ENCODE measurements around the gene PFKM. TPM values are rescaled to one million over a fixed set of nuclear protein-coding genes. Genes with fewer than 3 reads are reported as not detected.
"Not testable (repeated sequence)": the region's sequence is repeated elsewhere in the genome, so short reads cannot be mapped to it uniquely, and the experiment has no call there.

Gene PFKM
- total and polyA plus RNA-seq, 5 experiments from 2014 or later = 4.5 to 16.1 (median 8.4) TPM

DNA sequence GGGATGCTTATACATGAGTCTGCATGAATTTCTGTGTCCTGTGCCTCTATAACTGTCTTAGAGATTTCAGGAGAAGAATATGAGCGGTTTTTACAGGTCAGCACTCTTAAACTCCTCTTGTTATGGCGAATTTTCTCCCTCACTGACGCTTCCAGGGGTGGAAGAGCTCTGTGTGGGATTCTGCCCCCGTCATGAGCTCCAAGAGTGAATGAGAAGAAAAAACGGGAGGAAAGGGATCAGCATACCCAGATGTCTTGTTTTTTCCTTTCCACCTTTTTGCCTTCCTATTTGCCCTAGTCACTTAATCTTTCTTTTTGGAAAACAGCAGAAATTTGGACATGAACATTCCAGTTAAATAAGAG lies 651 bp downstream of the PFKM start:
- peaks cover 4 to 14% (median 5%) of the 10 kb centered on the region in 3 donors for H3K36me3 Mint-ChIP-seq
- no peaks in the 10 kb centered on the region for H3K9me3 Mint-ChIP-seq
- no peak for ATAC-seq
- peaks cover 17 to 23% (median 21%) of the 10 kb centered on the region in 4 donors for H3K4me1 Mint-ChIP-seq
- H3K27me3 Mint-ChIP-seq = peaks cover 3 to 12% (median 10%) of the 10 kb centered on the region in 5 donors
- H3K27ac Mint-ChIP-seq = peak overlapping the region in 2 of 10 donors; percentile 32 to 53
- H3K4me3 Mint-ChIP-seq = peak overlapping the region; percentile 90 to 99 (median 96)
- no peak for DNase-seq
- POLR2A ChIA-PET = interaction anchor here (2.2 kb wide), 1 partner anchor 14 kb away, joined by 13 read pairs; the partner anchor contains the start of gene SENP1

DNA sequence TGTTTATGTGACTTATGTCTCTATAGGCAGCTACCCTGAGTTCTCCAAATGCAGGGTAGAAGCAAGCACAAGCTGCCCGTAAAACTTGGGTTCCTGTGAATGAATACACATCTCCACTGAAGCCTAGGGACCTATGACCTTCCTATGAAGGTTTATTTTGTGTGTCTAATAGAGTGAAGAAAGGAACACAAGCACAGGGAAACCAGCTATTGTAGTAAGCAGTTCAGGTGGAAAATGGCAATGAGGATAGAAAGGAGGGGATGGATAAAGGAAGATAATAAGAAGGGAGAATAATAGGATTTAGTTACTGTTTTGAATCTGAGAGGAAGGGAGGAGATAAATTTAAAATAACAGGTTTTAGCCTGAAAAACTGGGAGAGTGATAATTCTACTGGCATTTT lies 2.4 kb downstream of the PFKM start:
- H3K4me1 Mint-ChIP-seq = peaks cover 17 to 23% (median 21%) of the 10 kb centered on the region in 4 donors
- H3K4me3 Mint-ChIP-seq = no peak overlapping the region
- POLR2A ChIA-PET = interaction anchor here (1.0 to 1.2 kb wide), 2 partner anchors 13 to 16 kb away, joined by 3 to 4 read pairs; partner anchors contain the start of gene SENP1
- H3K27ac Mint-ChIP-seq = no peak overlapping the region
- no peaks in the 10 kb centered on the region for H3K9me3 Mint-ChIP-seq
- H3K36me3 Mint-ChIP-seq = peaks cover 4 to 24% (median 5%) of the 10 kb centered on the region in 3 donors
- peaks cover 0 to 6% (median 2%) of the 10 kb centered on the region in 5 donors for H3K27me3 Mint-ChIP-seq
- DNase-seq (no peak), ATAC-seq (no peak)

GRCh38 chr12:48122065-48122834 lies 3.1 kb downstream of the PFKM start:
- POLR2A ChIA-PET = no interaction called here
- Mint-ChIP-seq H3K27ac (no peak overlapping the region), H3K4me3 (no peak overlapping the region), H3K27me3 (peaks cover 0 to 3% (median 2%) of the 10 kb centered on the region in 5 donors), H3K9me3 (no peaks in the 10 kb centered on the region), H3K36me3 (peaks cover 4 to 24% (median 5%) of the 10 kb centered on the region in 3 donors), H3K4me1 (peaks cover 17 to 23% (median 21%) of the 10 kb centered on the region in 4 donors)
- DNase-seq = no peak
- no peak for ATAC-seq

- H3K9me3 Mint-ChIP-seq = no peaks in the 10 kb centered on the region
- DNase-seq (no peak), ATAC-seq (no peak)
- POLR2A ChIA-PET = no interaction called here
- no peak overlapping the region for H3K27ac Mint-ChIP-seq
- peaks cover 4 to 26% (median 5%) of the 10 kb centered on the region in 3 donors for H3K36me3 Mint-ChIP-seq
- peaks cover 0 to 2% (median 0%) of the 10 kb centered on the region in 5 donors for H3K27me3 Mint-ChIP-seq
- H3K4me1 Mint-ChIP-seq = peaks cover 17 to 21% (median 21%) of the 10 kb centered on the region in 4 donors
- H3K4me3 Mint-ChIP-seq = no peak overlapping the region
These were observed 4.0 kb downstream of the PFKM start for GRCh38 chr12:48123169-48123568.

GRCh38 chr12:48125542-48125941 lies 6.4 kb downstream of the PFKM start:
- peaks cover 4 to 29% (median 5%) of the 10 kb centered on the region in 3 donors for H3K36me3 Mint-ChIP-seq
- H3K4me1 Mint-ChIP-seq, ATAC-seq, POLR2A ChIA-PET, DNase-seq, H3K27ac Mint-ChIP-seq, H3K9me3 Mint-ChIP-seq, H3K27me3 Mint-ChIP-seq, H3K4me3 Mint-ChIP-seq: not testable (repeated sequence)

DNA sequence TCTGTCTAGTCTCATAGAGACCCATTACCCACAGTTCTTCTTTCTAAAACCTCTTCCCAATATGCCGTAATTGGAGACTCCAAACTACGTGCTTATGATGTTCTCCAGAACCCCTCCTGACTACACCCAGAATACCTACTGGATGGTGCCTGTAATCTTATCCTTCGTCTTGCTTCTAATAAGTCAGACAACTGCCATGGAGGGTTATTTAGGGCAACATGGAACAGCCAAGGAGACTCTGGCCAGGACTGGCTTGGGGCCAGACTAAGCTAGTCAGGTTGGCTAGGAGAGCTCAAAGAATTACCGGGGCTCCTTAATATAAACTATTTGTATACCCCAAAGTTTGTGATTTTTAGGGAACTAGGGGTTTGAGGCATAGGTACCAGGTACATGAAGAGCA lies 6.8 kb downstream of the PFKM start:
- Mint-ChIP-seq H3K4me3 (no peak overlapping the region), H3K27ac (no peak overlapping the region), H3K36me3 (peaks cover 4 to 33% (median 5%) of the 10 kb centered on the region in 3 donors), H3K9me3 (no peaks in the 10 kb centered on the region), H3K27me3 (no peaks in the 10 kb centered on the region), H3K4me1 (peaks cover 0 to 6% (median 0%) of the 10 kb centered on the region in 4 donors)
- POLR2A ChIA-PET = no interaction called here
- no peak for DNase-seq
- no peak for ATAC-seq

GRCh38 chr12:48126953-48127630 lies 7.9 kb downstream of the PFKM start:
- no peak for ATAC-seq
- H3K36me3 Mint-ChIP-seq = peaks cover 4 to 33% (median 5%) of the 10 kb centered on the region in 3 donors
- no peak for DNase-seq
- no peak overlapping the region for H3K4me3 Mint-ChIP-seq
- H3K27ac Mint-ChIP-seq = peak overlapping the region in 1 of 10 donors; percentile 3
- no peaks in the 10 kb centered on the region for H3K9me3 Mint-ChIP-seq
- POLR2A ChIA-PET = no interaction called here
- H3K27me3 Mint-ChIP-seq = no peaks in the 10 kb centered on the region
- peaks cover 0 to 4% (median 0%) of the 10 kb centered on the region in 4 donors for H3K4me1 Mint-ChIP-seq

GRCh38 chr12:48128800-48129199 lies 9.6 kb downstream of the PFKM start:
- peaks cover 0 to 2% (median 0%) of the 10 kb centered on the region in 4 donors for H3K4me1 Mint-ChIP-seq
- H3K27ac Mint-ChIP-seq = peak overlapping the region in 1 of 10 donors; percentile 43
- H3K4me3 Mint-ChIP-seq = no peak overlapping the region
- H3K9me3 Mint-ChIP-seq = no peaks in the 10 kb centered on the region
- POLR2A ChIA-PET = interaction anchor here (0.6 kb wide), 2 partner anchors 56 to 135 kb away, joined by 3 to 7 read pairs; no protein-coding TSS in a partner anchor
- H3K27me3 Mint-ChIP-seq = no peaks in the 10 kb centered on the region
- H3K36me3 Mint-ChIP-seq = peaks cover 3 to 31% (median 5%) of the 10 kb centered on the region in 3 donors
- DNase-seq (no peak), ATAC-seq (no peak)

DNA sequence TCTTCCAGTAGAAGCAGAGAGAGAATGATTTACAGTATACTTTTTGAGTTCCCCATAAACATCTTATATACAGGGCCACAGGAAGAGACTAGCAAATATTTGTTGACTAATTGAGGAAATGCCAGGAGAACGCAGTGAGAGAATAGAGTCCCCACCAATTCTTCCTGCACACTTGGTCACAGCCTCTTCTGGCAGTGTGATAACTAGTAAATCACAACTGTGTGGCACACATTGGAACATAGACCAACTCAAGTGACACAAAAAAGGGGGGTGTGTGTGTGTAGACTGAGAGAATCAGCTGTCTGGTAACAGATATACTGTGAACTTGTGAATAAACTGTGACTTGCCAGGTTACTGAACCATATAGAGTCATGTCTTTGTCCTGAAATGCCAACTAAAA lies 10.2 kb downstream of the PFKM start:
- POLR2A ChIA-PET = no interaction called here
- Mint-ChIP-seq H3K27ac (no peak overlapping the region), H3K36me3 (peaks cover 1 to 30% (median 8%) of the 10 kb centered on the region in 3 donors), H3K9me3 (no peaks in the 10 kb centered on the region), H3K4me1 (no peaks in the 10 kb centered on the region), H3K27me3 (no peaks in the 10 kb centered on the region), H3K4me3 (no peak overlapping the region)
- DNase-seq (no peak), ATAC-seq (no peak)

- Mint-ChIP-seq H3K36me3 (peaks cover 0 to 31% (median 8%) of the 10 kb centered on the region in 3 donors), H3K9me3 (no peaks in the 10 kb centered on the region), H3K4me3 (no peak overlapping the region), H3K4me1 (no peaks in the 10 kb centered on the region), H3K27me3 (no peaks in the 10 kb centered on the region), H3K27ac (no peak overlapping the region)
- POLR2A ChIA-PET = no interaction called here
- ATAC-seq (no peak), DNase-seq (no peak)
These were observed 12.4 kb downstream of the PFKM start for GRCh38 chr12:48131517-48131916.

DNA sequence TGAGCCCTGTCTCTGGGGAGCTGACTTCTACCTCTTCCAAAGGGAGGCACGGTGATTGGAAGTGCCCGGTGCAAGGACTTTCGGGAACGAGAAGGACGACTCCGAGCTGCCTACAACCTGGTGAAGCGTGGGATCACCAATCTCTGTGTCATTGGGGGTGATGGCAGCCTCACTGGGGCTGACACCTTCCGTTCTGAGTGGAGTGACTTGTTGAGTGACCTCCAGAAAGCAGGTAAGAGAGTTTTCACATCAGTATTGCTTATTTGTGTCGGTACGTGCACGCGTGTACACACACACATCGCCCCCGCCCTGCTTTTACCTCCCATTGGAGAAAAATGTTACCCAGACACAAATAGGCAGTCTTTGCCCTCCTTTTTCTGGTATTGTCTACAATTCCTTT lies 13.7 kb downstream of the PFKM start:
- ATAC-seq (no peak), DNase-seq (no peak)
- Mint-ChIP-seq H3K27ac (peak overlapping the region in 1 of 10 donors; percentile 69), H3K4me3 (no peak overlapping the region), H3K9me3 (no peaks in the 10 kb centered on the region), H3K36me3 (peaks cover 0 to 30% (median 8%) of the 10 kb centered on the region in 3 donors), H3K27me3 (no peaks in the 10 kb centered on the region), H3K4me1 (no peaks in the 10 kb centered on the region)
- POLR2A ChIA-PET = no interaction called here

GRCh38 chr12:48135027-48135426 lies 15.9 kb downstream of the PFKM start:
- Mint-ChIP-seq H3K27me3 (no peaks in the 10 kb centered on the region), H3K4me1 (peaks cover 0 to 2% (median 0%) of the 10 kb centered on the region in 4 donors), H3K36me3 (peaks cover 0 to 29% (median 8%) of the 10 kb centered on the region in 3 donors), H3K27ac (no peak overlapping the region), H3K4me3 (no peak overlapping the region), H3K9me3 (no peaks in the 10 kb centered on the region)
- POLR2A ChIA-PET = no interaction called here
- DNase-seq = no peak
- no peak for ATAC-seq

Measured in naive thymus-derived CD8-positive, alpha-beta T cell (primary cell).